Measurements from ENCODE around the gene A2M.

Gene A2M

DNA sequence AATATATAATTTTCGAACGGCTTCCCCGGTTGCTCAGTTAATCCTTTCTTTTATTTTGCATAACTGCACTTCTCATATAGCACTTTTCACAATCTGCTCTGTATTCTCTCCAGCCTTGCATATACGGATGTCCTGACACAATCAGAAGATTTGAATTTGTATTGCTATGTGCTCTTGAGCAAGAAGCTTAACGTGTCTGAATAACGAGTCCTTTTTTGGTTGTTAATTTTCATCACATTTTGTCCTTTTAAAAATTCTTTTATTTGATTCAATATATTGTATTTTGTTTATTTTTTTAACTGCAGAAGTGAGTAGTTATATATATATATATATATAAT is 17.6 kb downstream of the A2M start:
- DNase-seq, result no peak

DNA sequence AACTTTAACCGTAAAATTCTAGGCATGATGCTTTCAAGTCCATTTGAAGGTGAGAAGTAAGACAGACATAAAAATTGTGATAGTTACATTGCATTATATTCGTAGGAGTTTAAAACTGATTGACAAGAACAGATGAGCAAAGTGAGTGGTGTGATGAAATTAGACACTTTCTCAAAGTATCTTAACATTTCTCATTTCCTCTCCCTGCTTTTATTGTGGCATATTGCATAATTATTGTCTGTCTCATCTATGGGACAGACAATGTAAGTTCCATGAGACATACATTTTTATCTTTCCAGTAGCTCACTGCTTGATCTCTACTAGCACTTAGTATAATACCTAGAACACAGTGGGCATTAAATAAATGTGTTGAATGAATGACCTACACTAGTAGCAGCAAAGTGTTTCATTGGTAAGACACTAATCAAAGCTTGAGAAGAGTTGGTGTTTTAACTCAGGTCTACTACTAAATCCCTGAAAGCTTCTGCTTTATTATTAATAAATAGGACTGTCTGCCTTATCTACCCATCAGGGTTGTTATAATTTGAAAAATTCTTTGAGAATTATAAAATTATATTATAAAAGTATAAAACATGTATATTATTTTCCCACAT is 19.0 kb downstream of the A2M start:
- no peak for DNase-seq

DNA sequence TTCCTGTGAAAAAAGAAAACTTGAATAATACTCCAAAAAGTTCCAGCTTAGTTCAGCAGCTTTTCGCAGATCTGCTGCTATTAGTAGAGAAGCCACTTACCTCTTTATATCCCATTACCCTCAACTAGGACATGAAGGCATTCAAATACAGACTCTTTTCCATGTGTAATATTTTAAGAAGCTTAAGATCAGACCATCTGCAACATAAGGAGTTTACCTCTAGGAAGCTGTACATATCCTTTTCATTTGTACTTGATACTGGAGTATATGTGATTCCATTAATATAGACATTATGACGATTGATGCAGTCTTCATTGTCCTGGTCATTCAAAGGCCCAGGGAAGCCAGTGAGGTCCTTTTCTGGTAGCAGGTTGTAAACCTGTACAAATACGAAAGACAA is 20.4 kb downstream of the A2M start:
- no peak for DNase-seq

DNA sequence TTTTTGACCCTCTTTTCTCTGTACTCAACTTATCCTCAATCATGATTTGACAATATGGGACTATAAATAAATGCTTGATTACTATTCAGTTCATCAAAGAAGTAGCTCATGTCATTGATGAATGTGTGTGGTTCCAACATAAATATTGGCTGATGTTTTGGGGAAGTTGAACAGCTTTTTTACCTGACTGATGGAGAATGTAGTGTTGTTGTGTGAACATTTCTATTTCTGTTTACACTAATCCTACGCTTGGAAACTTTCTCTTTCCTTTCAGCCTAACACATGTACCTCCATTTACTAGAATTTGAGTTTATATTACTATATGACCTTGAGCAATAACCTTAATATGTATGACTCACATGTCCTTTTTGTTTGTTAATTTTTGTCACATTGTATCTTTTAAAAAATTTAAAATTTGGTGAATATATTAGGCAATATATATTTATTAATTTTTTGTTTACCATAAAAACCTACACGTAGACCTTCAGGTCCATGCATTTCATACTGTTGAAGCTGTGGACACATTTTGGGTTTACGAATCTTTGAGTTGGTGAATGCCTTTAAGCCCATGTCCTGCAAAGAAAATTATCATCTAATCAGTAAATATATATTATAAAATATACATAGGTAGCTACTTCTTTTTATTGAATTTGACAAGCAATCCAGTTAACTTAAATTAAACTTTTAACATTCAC is 21.1 kb downstream of the A2M start:
- no peak for DNase-seq

DNA sequence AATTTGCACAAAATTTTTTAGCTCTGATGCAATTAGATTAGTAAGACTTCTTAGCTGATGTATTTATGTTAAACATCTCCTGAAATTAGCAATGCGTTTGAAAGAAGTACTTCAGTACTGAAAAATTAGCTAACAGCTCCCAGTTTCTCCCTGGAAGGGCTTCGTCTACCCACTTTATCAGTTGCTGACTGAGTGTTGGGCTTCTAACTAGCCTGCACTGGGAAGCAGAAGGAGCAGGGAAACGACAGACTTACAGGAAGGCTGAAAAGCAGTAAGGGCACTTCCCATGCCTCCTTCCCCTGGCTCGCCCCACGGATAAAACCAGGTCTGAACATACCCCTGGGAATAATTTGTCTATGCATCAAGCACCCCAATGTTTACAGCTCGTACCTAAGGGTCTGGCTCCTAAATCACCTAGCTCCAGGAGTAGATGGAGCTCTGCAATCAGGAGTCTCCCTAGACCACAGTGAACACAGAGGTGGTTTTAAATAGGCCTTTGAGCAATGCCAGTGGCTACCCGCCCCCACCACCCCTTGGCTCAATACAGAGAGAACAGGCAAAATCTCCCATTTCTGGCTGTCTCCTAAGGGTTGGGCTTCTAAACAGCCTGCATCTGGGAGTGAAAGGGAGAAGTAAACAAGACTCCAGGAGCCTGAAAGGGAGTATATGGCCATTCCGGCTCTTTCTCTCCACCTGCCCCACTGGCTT is 23.7 kb downstream of the A2M start:
- no peak for DNase-seq

DNA sequence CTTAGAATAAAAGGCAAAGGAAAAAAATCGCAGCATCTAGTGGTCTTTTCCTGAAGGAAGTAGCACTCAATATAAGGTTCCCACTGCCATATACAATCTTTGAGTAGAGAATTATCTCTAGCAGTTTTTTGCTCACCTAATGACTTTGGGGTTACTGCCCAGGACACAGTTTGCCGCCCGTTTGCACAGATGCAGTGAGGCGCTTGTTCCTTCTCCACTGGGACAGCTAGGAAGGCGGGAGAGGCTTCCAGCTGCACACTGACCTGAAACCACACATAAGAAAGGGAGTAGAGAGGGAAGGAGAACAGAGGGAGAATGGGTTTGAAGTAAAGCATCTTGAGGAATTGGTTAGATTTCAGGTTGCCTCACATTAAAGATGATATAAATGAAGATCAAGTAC is 25.5 kb downstream of the A2M start:
- no peak for DNase-seq

DNA sequence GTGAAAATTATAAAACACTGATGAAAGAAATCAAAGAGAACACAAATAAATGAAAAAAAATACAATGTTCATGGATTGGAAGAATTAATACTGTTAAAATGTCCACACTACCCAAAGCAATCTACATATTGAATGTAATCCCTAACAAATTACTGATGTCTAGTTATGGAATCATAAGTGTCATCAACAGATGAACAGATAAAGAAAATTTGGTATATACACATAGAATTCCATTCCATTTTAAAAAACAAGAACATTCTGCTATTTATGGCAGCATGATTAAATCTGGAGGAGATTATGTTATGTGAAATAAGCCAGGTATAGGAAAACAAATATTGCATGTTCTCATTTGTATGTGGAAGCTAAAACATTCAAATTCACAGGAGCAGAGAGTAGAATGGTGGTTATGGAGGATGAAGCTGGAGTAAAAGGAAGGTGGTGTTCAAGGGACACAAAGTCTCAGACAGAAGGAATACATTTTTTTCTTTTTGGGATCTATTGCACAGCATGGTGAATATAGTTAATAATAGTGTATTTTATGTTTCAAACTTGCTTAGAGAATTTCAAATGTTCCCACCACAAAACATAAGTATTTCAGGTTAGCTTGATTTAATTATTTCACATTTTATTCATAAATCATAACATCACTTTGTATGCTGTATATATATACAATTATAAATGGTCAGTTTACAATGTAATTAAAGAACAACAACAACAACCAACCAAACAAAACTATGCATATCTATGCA is 28.5 kb downstream of the A2M start:
- no peak for DNase-seq

DNA sequence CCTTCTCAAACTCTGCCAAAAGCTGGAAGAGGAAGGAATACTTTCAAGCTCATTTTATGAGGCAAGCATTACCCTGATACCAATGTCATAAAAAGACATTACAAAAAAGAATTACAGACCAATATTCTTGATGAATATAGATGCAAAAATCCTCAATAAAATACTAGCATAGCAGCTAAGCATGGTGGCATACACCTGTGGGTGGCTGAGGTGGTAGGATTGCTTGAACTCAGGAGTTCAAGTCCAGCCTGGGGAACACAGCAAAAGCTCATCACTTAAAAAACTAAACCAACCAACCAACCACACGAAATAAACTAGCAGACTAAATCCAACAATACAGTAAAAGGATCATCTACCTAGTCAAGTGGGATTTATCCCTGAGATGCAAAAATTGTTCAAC is 29.6 kb downstream of the A2M start:
- DNase-seq, result no peak

DNA sequence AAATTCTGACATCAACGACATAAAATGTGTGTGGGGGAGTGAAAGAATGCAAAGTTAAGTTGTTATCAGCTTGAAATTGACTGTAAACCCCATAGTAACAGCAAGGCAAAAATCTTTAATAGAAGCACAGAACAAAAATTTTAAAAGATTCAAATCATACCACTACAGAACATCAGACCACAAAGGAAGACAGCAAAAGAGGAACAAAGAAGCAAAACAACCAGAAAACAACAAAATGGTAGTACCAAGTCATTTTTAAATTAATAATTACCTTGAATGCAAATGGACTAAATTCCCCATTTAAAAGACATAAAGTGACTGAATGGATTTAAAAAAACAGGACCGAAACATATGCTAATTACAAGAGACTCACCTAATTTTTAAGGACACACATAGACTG is 31.3 kb downstream of the A2M start:
- DNase-seq, result no peak

DNA sequence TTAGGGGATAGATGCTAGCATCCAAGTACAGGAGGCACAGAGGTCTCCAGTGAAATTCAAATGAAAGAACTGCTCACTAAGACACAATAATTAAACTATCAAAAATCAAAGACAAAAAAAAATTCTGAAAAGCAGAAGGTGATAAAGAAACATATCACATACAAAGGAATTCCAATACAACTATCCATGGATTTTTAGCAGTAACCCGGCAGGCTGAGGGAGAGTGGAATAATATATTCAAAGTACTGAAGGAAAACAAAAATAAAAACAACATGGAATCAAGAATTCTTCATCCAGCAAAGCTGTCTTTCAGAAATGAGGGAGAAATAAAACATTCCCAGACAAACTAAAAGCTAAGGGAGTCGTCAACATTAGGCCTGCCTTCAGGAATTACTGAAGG is 31.9 kb downstream of the A2M start:
- no peak for DNase-seq

DNA sequence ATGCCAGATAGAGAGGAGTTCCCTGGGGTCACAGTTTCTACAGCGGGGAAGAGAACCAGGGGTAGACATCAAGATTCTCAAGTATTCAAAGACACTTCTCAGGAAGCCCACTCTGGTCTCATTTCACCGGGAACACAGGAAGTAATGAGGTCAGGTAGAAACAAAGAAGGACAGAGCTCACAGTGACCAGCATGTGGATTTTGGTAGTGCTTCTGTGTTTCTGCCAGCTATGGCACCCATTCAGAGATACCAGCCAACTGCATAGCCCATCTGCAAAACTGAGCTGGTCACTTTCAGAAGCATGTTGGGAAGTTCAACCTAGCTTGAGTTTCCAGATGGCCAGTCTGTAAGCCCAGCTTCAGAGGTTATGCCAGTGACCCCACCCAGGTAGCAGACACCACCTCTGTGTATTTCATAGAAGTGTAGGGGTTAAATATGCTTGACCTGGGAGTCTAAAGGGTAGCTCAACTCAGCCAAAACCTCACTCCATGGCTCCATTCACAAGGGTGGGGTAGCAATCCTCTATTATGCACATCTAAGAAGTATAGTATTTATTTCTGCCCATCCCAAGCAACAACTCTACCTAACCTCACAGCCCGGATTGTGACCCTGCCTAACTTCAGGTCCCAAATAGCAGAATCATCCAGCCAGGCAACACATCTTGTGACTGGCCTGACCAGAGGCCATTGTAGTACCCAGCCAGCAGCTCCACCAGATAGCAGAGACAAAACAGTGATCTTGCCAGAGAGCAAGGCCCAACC is 33.9 kb downstream of the A2M start:
- DNase-seq, result no peak

DNA sequence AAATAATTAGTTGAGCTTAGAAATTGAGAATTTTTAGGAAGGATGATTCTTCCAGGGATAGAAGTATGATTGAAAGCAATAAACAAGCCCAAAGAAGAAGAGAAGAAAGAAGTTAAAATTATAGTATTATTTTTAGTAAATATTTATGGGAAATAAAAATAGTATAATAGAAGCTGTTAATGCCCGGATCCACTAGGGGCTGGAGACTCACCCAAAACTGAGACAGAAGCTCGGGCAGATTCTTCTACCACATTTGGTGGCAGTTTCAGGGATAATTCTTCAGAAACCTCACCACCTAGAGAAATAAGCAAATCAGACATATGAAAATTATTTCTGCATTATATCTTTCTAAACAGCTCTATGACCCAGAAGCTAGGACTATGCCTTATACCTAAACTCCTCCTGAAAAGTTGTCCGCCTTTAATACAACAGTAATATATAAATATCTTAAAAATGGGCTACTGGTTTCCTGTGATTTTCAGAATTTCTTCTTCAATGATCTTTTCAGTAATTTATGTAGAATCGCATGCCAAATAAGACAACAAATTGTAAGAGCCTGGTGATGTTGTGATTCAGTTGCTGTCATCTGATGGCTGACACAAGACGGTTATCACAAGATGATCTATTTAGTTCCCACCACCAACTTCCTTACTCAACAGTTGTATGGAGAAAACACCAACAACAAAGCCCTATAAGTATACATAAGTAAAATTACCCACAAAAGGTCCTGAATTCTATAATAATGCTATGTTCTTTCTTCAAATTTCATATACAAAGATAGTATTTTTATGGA is 35.6 kb downstream of the A2M start:
- DNase-seq, result no peak

DNA sequence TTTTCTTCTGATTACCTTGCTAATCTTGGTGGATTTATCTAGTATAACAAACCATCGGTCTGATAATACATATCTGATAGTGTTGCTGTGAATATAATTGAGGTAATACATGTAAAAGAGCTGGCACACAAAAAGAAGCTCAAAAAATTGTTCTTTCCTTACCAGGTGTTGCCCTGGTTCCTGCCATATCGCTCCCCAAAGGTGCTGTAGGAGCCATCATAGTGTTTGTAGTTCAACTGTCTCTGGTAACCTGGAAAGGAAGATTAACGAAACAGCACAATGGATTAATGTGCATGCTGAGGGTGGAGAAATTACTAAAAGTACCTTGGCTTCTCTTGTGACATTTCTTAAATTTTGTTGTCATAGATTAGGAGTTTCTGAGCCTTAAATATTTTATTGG is 36.6 kb downstream of the A2M start:
- no peak for DNase-seq

DNA sequence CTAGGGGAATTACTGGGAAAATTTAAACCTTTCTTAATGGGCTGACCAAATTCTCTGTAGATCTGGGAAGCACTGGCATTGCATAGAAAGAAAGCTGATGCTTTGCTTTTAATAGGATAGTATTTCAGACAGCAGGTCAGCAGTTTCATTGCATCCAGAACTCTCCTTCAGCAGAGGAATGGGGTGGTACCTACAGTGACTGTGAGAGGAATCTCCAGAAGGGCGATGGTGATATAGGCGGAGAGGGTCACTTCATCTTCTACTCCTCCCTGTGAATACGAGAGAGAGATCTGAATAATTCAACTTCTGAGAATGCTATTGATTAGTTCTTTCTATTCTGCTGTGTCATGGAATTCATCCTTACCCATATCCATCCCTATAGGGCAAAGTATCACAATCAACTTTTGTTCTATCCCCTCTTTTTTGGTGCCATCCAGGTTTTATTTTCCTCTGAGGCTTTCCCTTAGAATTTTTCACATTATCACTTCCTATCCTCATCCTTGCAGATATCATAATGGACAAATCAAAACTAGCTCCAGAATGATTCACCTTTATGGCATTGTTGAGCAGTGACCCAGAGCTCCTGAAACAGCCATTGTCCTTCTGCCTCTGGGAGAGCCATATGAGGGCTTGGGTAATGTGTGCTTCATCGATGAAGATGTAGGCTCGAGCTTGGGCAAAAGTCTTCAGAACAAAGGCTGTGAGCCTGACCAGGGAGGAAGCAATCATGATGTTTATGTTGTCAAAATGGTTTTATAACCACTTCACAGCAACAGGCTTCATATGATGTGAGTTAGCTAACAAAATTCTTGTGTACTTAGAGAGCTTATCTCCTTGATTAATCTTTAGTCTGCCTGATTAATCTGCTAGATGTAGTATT is 38.3 kb downstream of the A2M start:
- no peak for DNase-seq

DNA sequence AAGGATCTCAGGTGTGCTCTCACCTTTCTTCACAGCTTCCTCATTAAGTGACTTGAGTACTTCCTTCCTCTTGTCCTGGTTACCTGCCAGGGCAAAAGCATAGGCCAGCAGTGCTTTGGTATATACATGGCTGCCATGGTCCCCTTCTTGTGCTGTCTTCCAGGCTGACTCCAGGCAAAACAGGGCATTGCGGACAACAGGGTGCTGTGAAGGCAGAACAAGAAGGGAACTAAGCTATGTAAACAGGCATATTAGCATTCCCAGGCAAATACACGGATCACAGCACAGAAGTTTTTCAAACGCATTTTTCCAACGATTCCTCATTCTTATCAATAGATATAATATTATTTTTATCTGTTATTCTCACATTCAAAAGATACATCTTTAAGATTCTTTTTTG is 39.0 kb downstream of the A2M start:
- no peak for DNase-seq

DNA sequence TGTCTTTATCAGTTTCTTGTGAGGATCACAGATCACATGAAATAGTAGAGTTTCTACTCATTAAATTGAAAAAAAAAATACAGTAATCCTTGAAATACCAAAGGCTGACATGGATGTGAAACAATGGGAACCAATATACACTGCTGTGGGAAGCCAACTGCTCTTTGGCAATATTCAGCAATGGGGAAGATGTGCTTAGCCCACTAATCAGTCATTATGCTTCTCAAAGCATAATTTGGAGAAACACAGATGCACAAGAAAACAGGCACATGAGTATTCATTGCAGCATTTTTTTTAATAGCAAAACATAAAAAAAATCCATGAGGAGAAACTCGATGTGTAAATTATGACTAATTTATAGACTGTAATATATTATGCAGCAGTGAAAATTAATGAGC is 40.6 kb downstream of the A2M start:
- no peak for DNase-seq

DNA sequence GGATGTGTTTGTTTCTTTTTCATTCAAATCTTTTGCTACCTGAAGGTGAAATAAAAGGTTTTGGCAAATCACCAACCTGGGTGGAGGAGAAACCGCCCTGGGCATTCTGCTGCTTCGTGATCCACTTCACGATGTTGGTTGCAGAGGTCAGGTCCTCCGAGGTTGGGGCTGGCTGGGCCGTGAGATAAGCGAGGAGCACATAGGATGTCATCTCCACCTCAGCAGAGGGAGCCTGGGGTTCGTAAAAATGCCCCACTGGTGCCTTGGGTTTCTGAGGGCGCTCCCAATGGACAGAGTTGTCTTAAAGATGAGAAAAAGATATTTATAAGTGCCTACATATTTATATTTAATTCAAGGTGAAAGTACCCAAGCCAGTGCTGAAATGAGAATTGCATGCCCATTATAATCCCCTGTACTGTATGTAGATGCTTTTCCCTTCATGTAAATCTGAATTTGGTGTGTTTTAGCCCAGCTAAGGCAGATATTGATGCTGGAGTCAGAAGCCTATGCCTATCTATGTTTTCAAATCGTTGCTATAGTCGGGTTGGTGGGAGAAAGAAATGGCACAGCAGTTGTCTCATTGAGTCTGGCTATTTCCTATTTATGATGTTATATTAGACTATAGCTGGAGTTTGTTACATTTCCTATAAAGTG is 41.1 kb downstream of the A2M start:
- no peak for DNase-seq

DNA sequence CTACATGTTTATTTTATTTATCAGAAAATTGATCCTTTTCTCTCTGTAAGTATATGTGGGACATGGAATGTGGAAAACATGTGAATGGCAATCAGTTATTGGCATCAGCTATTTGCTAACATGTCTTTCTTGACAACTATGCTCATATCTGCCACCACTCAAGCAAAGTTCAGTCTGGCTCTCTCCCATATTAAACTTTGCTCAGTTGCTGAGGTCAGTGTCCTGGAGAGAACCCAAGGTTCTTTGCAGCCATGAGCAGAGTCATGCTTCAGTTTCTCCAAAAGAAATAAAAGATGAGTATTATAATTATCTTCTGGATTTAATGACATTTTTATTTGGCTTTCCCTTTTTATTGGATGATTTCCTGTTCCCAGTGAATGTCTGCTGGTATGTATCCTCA is 42.6 kb downstream of the A2M start:
- no peak for DNase-seq

DNA sequence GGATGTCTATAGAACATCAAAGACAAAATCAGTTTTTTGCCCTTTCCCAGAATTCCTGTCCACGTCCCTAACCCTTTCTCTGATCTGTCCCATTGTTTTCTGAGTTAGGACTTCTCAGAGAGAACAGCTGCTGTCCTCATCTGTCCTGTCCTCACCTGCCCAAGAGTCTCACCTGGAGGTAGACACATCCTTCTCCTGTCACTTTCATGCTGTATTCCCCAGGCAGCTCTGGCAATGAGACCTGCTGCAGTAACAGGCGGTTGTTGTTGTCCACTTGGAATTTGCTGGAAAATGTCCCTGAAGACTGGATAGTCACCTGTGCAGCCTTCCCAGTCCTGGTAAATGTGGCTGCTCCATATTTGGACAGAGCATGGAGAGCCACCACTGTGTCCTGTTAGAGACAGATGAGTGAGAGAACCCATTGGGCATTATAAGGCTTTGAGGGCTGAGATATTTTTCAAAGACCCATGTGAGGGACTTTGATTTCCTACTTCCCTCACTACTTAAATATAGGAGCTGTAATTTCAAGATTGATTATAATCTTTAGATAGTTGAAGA is 43.2 kb downstream of the A2M start:
- DNase-seq, result no peak

DNA sequence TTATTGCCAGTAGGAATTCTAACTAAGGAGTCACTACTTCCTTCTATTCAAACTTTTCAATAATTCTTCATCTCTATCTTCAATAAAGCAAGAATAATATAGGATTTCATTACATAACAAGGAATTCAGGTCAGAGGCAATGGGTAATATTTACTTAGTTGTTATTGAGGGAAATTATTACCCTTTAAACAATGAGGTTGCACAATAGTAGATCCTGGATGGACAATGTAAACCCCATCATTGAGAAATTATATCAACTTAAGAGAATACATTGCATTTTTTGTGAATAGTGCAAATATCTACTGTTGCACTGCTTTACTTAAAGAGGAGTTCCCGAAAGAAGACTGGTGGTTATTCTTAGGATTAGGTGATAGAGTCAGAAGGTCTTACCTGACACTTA is 43.8 kb downstream of the A2M start:
- DNase-seq, result no peak
